PC-3 (cell line): ENCODE measurements around the gene NLGN1. TPM values are rescaled to one million over a fixed set of nuclear protein-coding genes. Genes with fewer than 3 reads are reported as not detected.

Experiments used
- ATAC-seq: fragments of 200-7000 bp; cut with Tn5 transposase; 2 replicates; pipeline ENCODE4 v1.9.1; 2020; ENCODE audit warnings: mild to moderate bottlenecking, moderate library complexity
- BruUV-seq: library from RNA; stranded (reverse); fragments of 400-500 nt; replicated peaks from 2 replicates; lab custom pipeline; 2021; lab: Mats Ljungman, UMichigan
- CTCF ChIA-PET: fragments of 300-600 bp; sonication (Branson Sonifier 250); formaldehyde crosslinking; loops from one replicate; lab custom pipeline; 2022; ENCODE audit warnings: antibody characterized with exemption; lab: Charles Lee
- POLR2A ChIA-PET: fragments of 300-600 bp; sonication (Branson Sonifier 250); formaldehyde crosslinking; loops from one replicate; lab custom pipeline; 2022; ENCODE audit warnings: antibody characterized with exemption; ENCODE audit not compliant: unreplicated experiment; lab: Charles Lee
- DNase-seq: peaks from one replicate; pipeline ENCODE4 v3.0.0-alpha.2; 2015
- H2AFZ ChIP-seq: fragments of 300-600 bp; sonication (generic); 2 replicates; pipeline ENCODE4 v1.6.0; 2016; ENCODE audit warnings: antibody characterized with exemption, low read length
- H3F3A ChIP-seq: fragments of 300-600 bp; sonication (generic); one replicate; pipeline ENCODE4 v1.6.0; 2017; ENCODE audit warnings: antibody characterized with exemption, low read length, control low read depth, mild to moderate bottlenecking; ENCODE audit not compliant: unreplicated experiment
- H3K27ac ChIP-seq: fragments of 300-600 bp; sonication (generic); 2 replicates; pipeline ENCODE4 v1.5.1; 2016; ENCODE audit warnings: mild to moderate bottlenecking, low read length
- H3K27me3 ChIP-seq: fragments of 300-600 bp; sonication (generic); 2 replicates; pipeline ENCODE4 v1.6.1; 2016; ENCODE audit warnings: low read length, mixed read lengths
- H3K36me3 ChIP-seq: fragments of 300-600 bp; sonication (generic); 2 replicates; pipeline ENCODE4 v1.6.1; 2016; ENCODE audit warnings: low read depth, mixed run types, low read length, mixed read lengths
- H3K4me1 ChIP-seq: fragments of 300-600 bp; sonication (generic); 2 replicates; pipeline ENCODE4 v1.5.1; 2016; ENCODE audit warnings: low read length; ENCODE audit not compliant: insufficient read depth
- H3K4me2 ChIP-seq: fragments of 300-600 bp; sonication (generic); 2 replicates; pipeline ENCODE4 v1.6.0; 2016; ENCODE audit warnings: low read length
- H3K4me3 ChIP-seq: fragments of 300-600 bp; sonication (generic); 2 replicates; pipeline ENCODE4 v1.5.1; 2016; ENCODE audit warnings: mild to moderate bottlenecking, low read length, mixed read lengths
- H3K79me2 ChIP-seq: fragments of 300-600 bp; sonication (generic); 2 replicates; pipeline ENCODE4 v1.6.1; 2017; ENCODE audit warnings: low read length, mixed read lengths
- H3K9ac ChIP-seq: fragments of 300-600 bp; sonication (generic); 2 replicates; pipeline ENCODE4 v1.6.0; 2016; ENCODE audit warnings: mild to moderate bottlenecking, low read length
- H3K9me2 ChIP-seq: fragments of 300-600 bp; sonication (generic); replicated peaks from 2 replicates; pipeline ENCODE4 v1.6.1; 2016; ENCODE audit warnings: mixed run types, low read length, mixed read lengths
- H3K9me3 ChIP-seq: fragments of 300-600 bp; sonication (generic); 2 replicates; pipeline ENCODE4 v1.6.1; 2016; ENCODE audit warnings: low read length, mixed read lengths
- H4K20me1 ChIP-seq: fragments of 300-600 bp; sonication (generic); 2 replicates; pipeline ENCODE4 v1.6.1; 2016; ENCODE audit warnings: low read length, mixed read lengths
- EZH2 ChIP-seq: fragments of 300-600 bp; sonication (generic); IDR thresholded peaks from one replicate; pipeline ENCODE4 v1.6.1; 2017; ENCODE audit warnings: antibody characterized with exemption, mild to moderate bottlenecking, low read length; ENCODE audit not compliant: unreplicated experiment
- EZH2phosphoT487 ChIP-seq: fragments of 300-600 bp; sonication (generic); IDR thresholded peaks from 2 replicates; pipeline ENCODE4 v1.6.1; 2018; ENCODE audit warnings: mild to moderate bottlenecking, antibody characterized with exemption, low read length, borderline replicate concordance
- intact Hi-C: fragments of 100-400 bp; cut with micrococcal nuclease; formaldehyde crosslinking; loops from 2 replicates; pipeline ENCODE4 v1.9.0; 2023
- total RNA-seq: library from RNA; depleted of rRNA; stranded (reverse); fragments of >200 nt; gene quantifications from 2 replicates; pipeline ENCODE4 v1.2.3, GENCODE V29; 2014
- TF ChIP-seq, protein P1 (sequence below): fragments of 300-600 bp; sonication (generic); conservative IDR thresholded peaks from 2 replicates; pipeline ENCODE4 v1.5.1; 2017; ENCODE audit warnings: antibody characterized with exemption, low read depth, mild to moderate bottlenecking, low read length

The NLGN1 gene
- total RNA-seq, 1 experiment from 2014 or later: 0.77 TPM

DNA sequence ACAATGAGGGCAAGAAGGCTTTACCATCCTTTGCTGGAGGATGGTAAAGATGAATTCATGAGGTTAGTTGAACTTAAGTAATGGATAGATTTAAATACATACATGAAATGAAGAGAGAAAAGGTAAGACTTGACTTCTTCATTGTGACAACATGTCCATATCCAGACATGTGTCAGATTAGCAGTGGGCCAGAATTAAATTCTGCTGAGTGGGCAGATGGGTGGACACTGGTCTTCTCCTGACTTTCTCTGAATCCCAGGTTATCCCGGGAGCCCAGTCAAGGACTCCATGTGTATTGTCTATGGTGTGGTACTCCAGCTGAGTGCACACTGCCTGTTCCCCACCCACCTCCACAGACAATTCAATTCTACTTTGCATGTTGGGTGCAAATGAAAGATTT, 603.1 kb downstream of the NLGN1 start:
- Histone ChIP-seq H2AFZ (no peak overlapping the region), H3K9me3 (no peaks in the 10 kb centered on the region), H3K27me3 (no peaks in the 10 kb centered on the region), H3K9me2 (no peaks in the 10 kb centered on the region), H3K4me3 (no peak overlapping the region), H3K9ac (no peak overlapping the region), H3K4me2 (no peak overlapping the region), H3K36me3 (no peaks in the 10 kb centered on the region), H3F3A (no peaks in the 10 kb centered on the region), H4K20me1 (no peaks in the 10 kb centered on the region), H3K79me2 (no peaks in the 10 kb centered on the region), H3K4me1 (no peaks in the 10 kb centered on the region), H3K27ac (no peak overlapping the region)
- no peak for DNase-seq
- TF ChIP-seq, protein P1, sequence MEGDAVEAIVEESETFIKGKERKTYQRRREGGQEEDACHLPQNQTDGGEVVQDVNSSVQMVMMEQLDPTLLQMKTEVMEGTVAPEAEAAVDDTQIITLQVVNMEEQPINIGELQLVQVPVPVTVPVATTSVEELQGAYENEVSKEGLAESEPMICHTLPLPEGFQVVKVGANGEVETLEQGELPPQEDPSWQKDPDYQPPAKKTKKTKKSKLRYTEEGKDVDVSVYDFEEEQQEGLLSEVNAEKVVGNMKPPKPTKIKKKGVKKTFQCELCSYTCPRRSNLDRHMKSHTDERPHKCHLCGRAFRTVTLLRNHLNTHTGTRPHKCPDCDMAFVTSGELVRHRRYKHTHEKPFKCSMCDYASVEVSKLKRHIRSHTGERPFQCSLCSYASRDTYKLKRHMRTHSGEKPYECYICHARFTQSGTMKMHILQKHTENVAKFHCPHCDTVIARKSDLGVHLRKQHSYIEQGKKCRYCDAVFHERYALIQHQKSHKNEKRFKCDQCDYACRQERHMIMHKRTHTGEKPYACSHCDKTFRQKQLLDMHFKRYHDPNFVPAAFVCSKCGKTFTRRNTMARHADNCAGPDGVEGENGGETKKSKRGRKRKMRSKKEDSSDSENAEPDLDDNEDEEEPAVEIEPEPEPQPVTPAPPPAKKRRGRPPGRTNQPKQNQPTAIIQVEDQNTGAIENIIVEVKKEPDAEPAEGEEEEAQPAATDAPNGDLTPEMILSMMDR: no peak
- TF ChIP-seq EZH2 (no peak), EZH2phosphoT487 (no peak)
- CTCF ChIA-PET: no interaction called here
- ATAC-seq: no peak
- POLR2A ChIA-PET: no interaction called here
- BruUV-seq: no TSS peak
- intact Hi-C loops: loop anchor here (10.0 kb wide), 1 partner anchor 586 kb away; no protein-coding TSS in a partner anchor

DNA sequence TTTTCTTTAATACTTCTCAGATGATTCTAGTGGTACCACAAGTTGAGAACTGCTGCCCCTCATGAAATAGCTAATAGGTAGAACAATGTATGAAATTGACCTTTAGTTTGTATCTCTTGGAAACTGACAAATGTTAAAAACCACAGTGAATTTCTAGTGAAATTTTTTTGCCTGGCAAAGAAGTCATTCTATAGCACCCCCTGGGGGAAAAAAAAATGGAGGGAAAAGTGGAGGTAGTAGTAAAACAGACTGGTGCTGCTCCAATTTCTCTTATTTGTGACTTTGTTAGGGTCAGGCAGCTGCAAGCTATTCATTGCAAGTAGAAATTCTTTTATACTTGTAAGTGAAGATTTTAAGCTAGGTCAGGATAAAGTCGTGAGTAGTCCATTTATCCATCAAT, 605.0 kb downstream of the NLGN1 start:
- no peaks in the 10 kb centered on the region for H3K4me1 ChIP-seq
- ATAC-seq (no peak), DNase-seq (peak; percentile 50)
- BruUV-seq: no TSS peak
- H4K20me1 ChIP-seq: no peaks in the 10 kb centered on the region
- no peak overlapping the region for H3K4me2 ChIP-seq
- no peak overlapping the region for H3K9ac ChIP-seq
- no peaks in the 10 kb centered on the region for H3K27me3 ChIP-seq
- no peaks in the 10 kb centered on the region for H3K9me2 ChIP-seq
- no peak overlapping the region for H3K4me3 ChIP-seq
- intact Hi-C loops: loop anchor here (1.0 to 10.0 kb wide), 3 partner anchors 270 to 588 kb away; no protein-coding TSS in a partner anchor
- TF ChIP-seq EZH2phosphoT487: no peak
- TF ChIP-seq, protein P1: peak; percentile 63
- H2AFZ ChIP-seq: no peak overlapping the region
- ChIA-PET POLR2A (no interaction called here), CTCF (no interaction called here)
- H3K9me3 ChIP-seq: no peaks in the 10 kb centered on the region
- H3K36me3 ChIP-seq: no peaks in the 10 kb centered on the region
- H3K27ac ChIP-seq: no peak overlapping the region
- no peaks in the 10 kb centered on the region for H3K79me2 ChIP-seq
- no peaks in the 10 kb centered on the region for H3F3A ChIP-seq

DNA sequence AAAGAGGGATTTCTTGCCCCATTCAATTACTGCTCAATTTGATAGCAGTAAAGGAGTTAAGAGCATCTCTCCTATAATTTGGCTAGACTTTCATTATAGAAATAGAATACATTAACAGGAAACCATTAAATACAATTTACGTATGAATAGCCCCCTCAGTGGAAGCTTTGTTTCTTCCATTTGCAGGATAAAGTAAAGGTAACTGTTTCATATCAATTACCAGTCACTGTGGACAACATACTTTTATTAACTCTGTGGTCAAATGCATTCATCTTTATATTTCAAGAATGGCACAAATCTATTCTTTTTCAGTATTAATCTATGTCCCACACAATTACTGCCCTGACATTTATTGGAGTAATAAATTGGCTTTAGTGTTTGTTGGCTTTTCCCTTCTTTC, 613.4 kb downstream of the NLGN1 start:
- no peak overlapping the region for H2AFZ ChIP-seq
- peaks cover 3% of the 10 kb centered on the region; the same call in 1 of the 2 replicates for H3K4me1 ChIP-seq
- H3K9me2 ChIP-seq: no peaks in the 10 kb centered on the region
- intact Hi-C loops: no loop called here
- H3K36me3 ChIP-seq: no peaks in the 10 kb centered on the region
- BruUV-seq: no TSS peak
- DNase-seq: no peak
- H3K4me3 ChIP-seq: no peak overlapping the region
- H3K27ac ChIP-seq: no peak overlapping the region
- ATAC-seq: no peak
- H3K27me3 ChIP-seq: no peaks in the 10 kb centered on the region
- TF ChIP-seq EZH2phosphoT487 (no peak), EZH2 (no peak)
- TF ChIP-seq, protein P1: no peak
- ChIA-PET POLR2A (no interaction called here), CTCF (no interaction called here)
- H3K9ac ChIP-seq: no peak overlapping the region
- H3F3A ChIP-seq: no peaks in the 10 kb centered on the region
- H4K20me1 ChIP-seq: no peaks in the 10 kb centered on the region
- no peaks in the 10 kb centered on the region for H3K79me2 ChIP-seq
- no peak overlapping the region for H3K4me2 ChIP-seq
- H3K9me3 ChIP-seq: no peaks in the 10 kb centered on the region
